ENCODE measurements around the gene PCYOX1L.

PCYOX1L gene

DNA sequence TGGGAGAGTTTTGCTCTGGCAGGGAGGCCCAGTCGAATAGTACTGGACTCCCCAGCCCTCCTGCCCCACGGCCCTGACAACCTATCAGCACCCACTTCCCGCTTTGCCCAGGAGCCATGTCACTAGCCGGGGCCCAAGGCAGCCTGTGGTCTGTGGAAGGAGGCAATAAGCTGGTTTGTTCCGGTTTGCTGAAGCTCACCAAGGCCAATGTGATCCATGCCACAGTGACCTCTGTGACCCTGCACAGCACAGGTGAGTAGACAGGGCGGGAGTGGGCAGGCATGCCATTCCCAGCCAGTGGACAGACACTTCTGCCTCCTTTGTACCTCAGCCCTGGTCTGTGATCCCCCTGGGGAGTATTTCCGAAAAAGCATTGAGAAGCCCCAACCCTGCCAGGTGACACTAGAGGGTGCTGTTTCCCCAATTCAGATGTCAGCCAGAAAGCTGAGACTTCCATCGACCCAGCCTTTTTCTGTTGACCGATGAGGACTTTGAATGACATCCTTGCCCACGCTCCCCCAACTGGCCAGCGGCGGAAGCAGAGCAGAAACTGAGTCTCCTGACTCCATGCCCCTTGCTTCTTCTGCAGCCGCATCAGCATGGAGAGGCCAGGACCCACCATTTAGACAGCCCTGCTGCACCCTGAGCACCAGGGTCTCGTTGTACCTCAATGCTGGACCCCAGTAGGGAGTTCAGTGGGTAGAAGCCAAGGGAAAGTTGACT, 9.6 kb downstream of the PCYOX1L start:
- H3K4me3 ChIP-seq (ENCODE audit: low read depth, low read length), result no peak overlapping the region
- TF ChIP-seq, protein P1, sequence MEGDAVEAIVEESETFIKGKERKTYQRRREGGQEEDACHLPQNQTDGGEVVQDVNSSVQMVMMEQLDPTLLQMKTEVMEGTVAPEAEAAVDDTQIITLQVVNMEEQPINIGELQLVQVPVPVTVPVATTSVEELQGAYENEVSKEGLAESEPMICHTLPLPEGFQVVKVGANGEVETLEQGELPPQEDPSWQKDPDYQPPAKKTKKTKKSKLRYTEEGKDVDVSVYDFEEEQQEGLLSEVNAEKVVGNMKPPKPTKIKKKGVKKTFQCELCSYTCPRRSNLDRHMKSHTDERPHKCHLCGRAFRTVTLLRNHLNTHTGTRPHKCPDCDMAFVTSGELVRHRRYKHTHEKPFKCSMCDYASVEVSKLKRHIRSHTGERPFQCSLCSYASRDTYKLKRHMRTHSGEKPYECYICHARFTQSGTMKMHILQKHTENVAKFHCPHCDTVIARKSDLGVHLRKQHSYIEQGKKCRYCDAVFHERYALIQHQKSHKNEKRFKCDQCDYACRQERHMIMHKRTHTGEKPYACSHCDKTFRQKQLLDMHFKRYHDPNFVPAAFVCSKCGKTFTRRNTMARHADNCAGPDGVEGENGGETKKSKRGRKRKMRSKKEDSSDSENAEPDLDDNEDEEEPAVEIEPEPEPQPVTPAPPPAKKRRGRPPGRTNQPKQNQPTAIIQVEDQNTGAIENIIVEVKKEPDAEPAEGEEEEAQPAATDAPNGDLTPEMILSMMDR (IDR thresholded peaks at IDR 0.05; ENCODE audit: low read depth, low read length), result peak; percentile 91

DNA sequence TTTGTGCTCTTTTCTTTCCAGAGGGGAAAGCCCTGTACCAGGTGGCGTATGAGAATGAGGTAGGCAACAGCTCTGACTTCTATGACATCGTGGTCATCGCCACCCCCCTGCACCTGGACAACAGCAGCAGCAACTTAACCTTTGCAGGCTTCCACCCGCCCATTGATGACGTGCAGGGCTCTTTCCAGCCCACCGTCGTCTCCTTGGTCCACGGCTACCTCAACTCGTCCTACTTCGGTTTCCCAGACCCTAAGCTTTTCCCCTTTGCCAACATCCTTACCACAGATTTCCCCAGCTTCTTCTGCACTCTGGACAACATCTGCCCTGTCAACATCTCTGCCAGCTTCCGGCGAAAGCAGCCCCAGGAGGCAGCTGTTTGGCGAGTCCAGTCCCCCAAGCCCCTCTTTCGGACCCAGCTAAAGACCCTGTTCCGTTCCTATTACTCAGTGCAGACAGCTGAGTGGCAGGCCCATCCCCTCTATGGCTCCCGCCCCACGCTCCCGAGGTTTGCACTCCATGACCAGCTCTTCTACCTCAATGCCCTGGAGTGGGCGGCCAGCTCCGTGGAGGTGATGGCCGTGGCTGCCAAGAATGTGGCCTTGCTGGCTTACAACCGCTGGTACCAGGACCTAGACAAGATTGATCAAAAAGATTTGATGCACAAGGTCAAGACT, 10.3 kb downstream of the PCYOX1L start:
- no peak overlapping the region for H3K4me3 ChIP-seq (ENCODE audit: low read depth, low read length)
- TF ChIP-seq, protein P1 (IDR thresholded peaks at IDR 0.05; ENCODE audit: low read depth, low read length), result no peak

DNA sequence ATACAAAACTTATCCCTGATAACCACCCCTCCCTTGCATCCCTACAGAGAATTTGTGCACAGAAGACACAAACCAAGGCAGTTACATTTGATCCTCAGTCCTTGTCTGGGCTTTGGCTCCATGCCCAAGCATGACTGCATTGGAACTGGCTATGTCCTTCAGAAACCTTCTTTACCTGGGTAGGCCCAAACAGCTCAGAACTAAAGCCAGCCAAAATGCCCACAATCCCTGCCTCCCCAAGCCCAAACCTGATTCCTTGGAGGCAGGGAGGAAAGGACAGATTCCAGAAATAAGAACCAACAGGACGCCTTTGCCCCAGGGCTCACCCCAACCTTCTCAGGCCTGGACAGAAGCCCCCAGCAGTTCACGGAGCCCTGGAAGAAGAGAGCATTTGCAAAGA, 13.0 kb downstream of the PCYOX1L start:
- TF ChIP-seq, protein P1 (IDR thresholded peaks at IDR 0.05; ENCODE audit: low read depth, low read length), result no peak
- no peak overlapping the region for H3K4me3 ChIP-seq (ENCODE audit: low read depth, low read length)

DNA sequence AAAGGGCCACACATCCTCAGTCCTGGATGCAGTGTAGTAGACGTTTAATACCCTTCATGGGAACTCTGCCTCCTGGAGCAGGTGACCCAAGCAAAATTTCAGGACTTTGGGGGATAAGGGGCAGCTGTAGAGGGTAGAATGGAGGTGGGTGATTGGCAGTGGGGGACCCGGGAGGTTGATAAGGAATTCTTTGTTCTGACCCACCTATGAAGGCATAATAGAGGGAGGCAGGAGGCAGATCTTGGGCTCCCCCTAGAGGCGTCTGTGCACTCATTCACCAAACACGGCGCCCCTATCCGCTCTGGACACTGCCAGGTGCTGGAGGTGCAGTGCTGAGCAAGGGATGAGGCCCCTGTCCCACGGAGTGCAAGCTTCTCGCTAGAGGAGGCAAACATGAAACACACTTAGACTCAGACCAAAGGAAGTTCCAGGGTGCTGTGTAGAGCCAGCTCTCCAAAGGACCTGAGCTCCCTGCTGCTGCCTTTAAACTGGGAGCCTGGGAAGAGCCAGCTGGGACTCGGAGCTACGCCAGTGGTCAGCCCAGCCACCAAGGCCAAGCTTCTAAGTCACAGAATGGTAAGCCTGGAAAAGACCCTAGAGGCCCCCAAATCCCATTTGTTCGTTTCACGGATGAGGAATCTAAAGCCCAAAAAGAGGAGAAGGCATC, 13.6 kb downstream of the PCYOX1L start:
- H3K4me3 ChIP-seq (ENCODE audit: low read depth, low read length), result no peak overlapping the region
- TF ChIP-seq, protein P1 (IDR thresholded peaks at IDR 0.05; ENCODE audit: low read depth, low read length), result peak; percentile 85

DNA sequence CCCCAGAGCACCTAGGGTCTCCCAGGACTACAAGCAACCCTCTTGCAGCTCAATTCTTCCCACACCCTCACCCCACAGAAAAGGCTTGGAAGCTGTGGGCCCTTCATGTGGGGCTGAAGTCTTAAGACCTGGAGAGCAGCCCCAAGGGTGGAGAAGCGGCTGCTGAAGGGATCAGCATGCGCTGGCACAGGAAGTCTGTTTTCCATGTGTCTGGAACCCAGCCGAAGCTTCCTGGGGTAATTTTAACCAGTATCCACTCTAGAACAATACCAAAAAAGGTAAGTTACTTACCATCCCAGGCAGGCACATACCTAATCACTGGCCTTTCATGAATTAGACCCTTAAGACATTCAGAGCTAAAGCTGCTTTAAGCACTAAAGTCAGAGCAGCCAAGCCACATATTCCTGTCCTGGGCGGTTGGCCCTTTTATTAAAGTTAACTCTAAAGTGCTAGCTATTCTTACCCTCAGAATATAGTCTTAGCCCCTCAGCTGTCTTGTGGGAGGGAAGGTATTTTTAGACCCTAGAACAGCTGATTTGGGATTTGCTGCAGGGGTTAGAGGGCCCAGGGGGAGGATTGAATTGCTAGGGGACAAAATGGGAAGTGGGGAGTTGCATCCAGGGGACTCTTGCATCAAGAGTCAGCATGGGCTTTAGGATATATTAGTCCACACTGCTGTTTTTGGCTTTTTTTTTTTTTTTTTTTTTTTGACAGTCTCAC, 14.4 kb downstream of the PCYOX1L start:
- TF ChIP-seq, protein P1 (IDR thresholded peaks at IDR 0.05; ENCODE audit: low read depth, low read length), result no peak
- no peak overlapping the region for H3K4me3 ChIP-seq (ENCODE audit: low read depth, low read length)

DNA sequence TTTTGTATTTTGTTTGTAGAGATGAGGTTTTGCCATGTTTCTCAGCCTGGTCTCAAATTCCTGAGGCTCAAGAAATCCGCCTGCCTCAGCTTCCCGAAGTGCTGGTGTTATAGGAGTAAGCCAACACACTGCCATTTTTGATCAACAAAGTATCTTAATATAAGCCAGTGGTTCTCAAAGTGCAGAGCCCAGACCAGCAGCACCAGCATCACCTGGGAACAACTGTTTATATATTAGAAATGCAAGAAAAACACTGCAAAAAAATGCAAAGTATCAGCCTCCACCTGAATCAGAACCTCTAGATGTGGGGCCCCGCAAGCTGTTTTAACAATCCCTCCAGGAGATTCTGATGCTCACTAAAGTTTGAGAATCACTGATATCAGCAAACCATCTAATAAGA, 15.1 kb downstream of the PCYOX1L start:
- H3K4me3 ChIP-seq (ENCODE audit: low read depth, low read length), result no peak overlapping the region
- TF ChIP-seq, protein P1 (IDR thresholded peaks at IDR 0.05; ENCODE audit: low read depth, low read length), result no peak
